ENCODE results near the gene OSBPL7.
A peak's percentile ranks its signal among the peaks of the same experiment; 100 is the strongest.

The OSBPL7 gene

DNA sequence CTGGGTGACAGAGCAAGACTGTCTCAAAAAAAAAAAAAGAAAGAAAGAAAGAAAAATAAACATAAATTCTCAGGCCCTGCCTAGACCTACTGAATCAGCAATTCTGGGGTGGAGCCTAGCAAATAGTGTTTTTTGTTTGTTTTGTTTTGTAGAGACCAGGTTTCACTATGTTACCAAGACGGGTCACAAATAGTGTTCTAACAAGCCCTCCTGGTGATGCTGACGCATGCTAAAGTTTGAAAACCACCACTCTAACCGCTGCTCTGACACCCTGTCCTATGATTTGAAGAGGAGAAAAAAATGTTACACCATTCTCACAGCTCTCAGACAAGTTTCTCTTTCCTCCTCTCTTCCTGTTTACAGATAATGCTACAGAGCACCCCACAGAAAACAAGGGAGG lies 8.3 kb upstream of the OSBPL7 start:
- Histone ChIP-seq H3K27me3 (no peaks in the 10 kb centered on the region), H3K4me3 (ENCODE audit: low read depth, low read length) (no peak overlapping the region), H3K9me3 (no peaks in the 10 kb centered on the region), H3K36me3 (peaks cover 26% of the 10 kb centered on the region), H3K4me1 (no peaks in the 10 kb centered on the region)
- TF ChIP-seq CTCF (IDR thresholded peaks at IDR 0.05; ENCODE audit: low read depth, low read length), result no peak
- no peak for DNase-seq

GRCh38 chr17:47823519-47823918 lies 1.9 kb upstream of the OSBPL7 start:
- DNase-seq, result no peak
- H3K9me3 ChIP-seq, result no peaks in the 10 kb centered on the region
- no peak overlapping the region for H3K4me3 ChIP-seq (ENCODE audit: low read depth, low read length)
- peaks cover 39% of the 10 kb centered on the region for H3K36me3 ChIP-seq
- peaks cover 8% of the 10 kb centered on the region; the same call in 1 of the 2 replicates for H3K4me1 ChIP-seq
- H3K27me3 ChIP-seq, result no peaks in the 10 kb centered on the region
- no peak for TF ChIP-seq CTCF (IDR thresholded peaks at IDR 0.05; ENCODE audit: low read depth, low read length)

DNA sequence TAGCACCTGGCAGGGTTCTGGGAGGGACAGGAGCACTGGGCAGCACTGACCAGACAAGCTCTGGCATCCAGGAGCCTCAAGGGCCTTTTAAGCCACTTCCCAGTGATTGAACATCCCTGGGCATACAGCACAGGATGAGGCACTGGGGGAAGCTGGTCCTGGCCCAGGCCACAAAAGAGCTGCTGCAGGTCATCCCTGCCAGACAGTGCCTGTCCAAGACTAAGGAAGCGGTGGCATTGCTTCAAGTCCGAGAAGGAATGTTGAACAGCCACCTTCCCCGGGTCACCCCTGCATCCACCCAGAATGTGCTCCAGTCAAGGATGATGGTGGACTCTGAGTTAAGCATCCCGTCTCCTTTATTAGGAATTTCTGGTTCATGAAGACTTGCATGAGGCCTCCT lies 1.2 kb upstream of the OSBPL7 start:
- no peak for DNase-seq
- Histone ChIP-seq H3K4me1 (peaks cover 8% of the 10 kb centered on the region; the same call in 1 of the 2 replicates), H3K27me3 (no peaks in the 10 kb centered on the region), H3K9me3 (no peaks in the 10 kb centered on the region), H3K4me3 (ENCODE audit: low read depth, low read length) (no peak overlapping the region), H3K36me3 (peaks cover 38% of the 10 kb centered on the region)
- no peak for TF ChIP-seq CTCF (IDR thresholded peaks at IDR 0.05; ENCODE audit: low read depth, low read length)

DNA sequence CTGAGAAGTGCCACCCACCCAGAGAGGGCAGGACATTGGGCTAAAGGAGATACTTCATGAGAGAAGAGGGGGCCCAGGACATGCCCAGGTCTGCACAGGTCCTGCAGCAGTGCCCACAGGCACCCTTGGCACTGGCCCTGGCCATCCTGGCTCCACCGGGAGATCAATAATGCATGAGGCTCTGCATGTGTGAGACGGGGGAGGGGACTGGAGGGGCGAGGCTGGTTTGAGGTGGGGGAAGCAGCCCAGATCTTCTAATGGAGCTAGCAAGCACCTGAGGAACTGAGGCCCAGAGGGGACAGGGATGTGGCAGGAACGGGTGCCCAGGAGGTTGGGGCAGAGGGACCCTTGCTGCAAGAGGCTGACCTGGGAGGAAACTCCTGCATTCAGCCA lies 567 bp downstream of the OSBPL7 start:
- Histone ChIP-seq H3K27me3 (no peaks in the 10 kb centered on the region), H3K4me1 (peaks cover 8% of the 10 kb centered on the region; the same call in 1 of the 2 replicates), H3K4me3 (ENCODE audit: low read depth, low read length) (peak overlapping the region; percentile 82), H3K9me3 (no peaks in the 10 kb centered on the region), H3K36me3 (peaks cover 23% of the 10 kb centered on the region)
- no peak for DNase-seq
- no peak for TF ChIP-seq CTCF (IDR thresholded peaks at IDR 0.05; ENCODE audit: low read depth, low read length)

GRCh38 chr17:47820033-47820789 lies 1.4 kb downstream of the OSBPL7 start:
- Histone ChIP-seq H3K36me3 (peaks cover 21% of the 10 kb centered on the region), H3K27me3 (no peaks in the 10 kb centered on the region), H3K4me3 (ENCODE audit: low read depth, low read length) (no peak overlapping the region; the same call in 1 of the 2 replicates), H3K4me1 (peaks cover 8% of the 10 kb centered on the region; the same call in 1 of the 2 replicates), H3K9me3 (no peaks in the 10 kb centered on the region)
- no peak for TF ChIP-seq CTCF (IDR thresholded peaks at IDR 0.05; ENCODE audit: low read depth, low read length)
- DNase-seq, result no peak

- TF ChIP-seq CTCF (IDR thresholded peaks at IDR 0.05; ENCODE audit: low read depth, low read length), result no peak
- DNase-seq, result no peak
- H3K27me3 ChIP-seq, result no peaks in the 10 kb centered on the region
- H3K4me1 ChIP-seq, result peaks cover 8% of the 10 kb centered on the region; the same call in 1 of the 2 replicates
- peaks cover 19% of the 10 kb centered on the region for H3K36me3 ChIP-seq
- H3K9me3 ChIP-seq, result no peaks in the 10 kb centered on the region
- H3K4me3 ChIP-seq (ENCODE audit: low read depth, low read length), result no peak overlapping the region
Observed at GRCh38 chr17:47819475-47819874, 2.1 kb downstream of the OSBPL7 start.

Measured in BE2C (cell line).